NCI-H2196 treated with DMSO at 0.1 percent for 48 hours (cell line): ENCODE measurements around the gene MEP1A.
"Not testable (repeated sequence)": the region's sequence is repeated elsewhere in the genome, so short reads cannot be mapped to it uniquely, and the experiment has no call there.

ENCODE experiments used
- DNase-seq: peaks from one replicate; lab custom pipeline; 2025; ENCODE audit not compliant: unreplicated experiment; lab: John Stamatoyannopoulos, UW

MEP1A gene

GRCh38 chr6:46793138-46793537, at the start of gene MEP1A:
Gene MEP1A, plus strand, starts transcription at chr6:46793389. Its CDS starts 10 bp downstream, at chr6:46793399.
- no peak for DNase-seq

DNA sequence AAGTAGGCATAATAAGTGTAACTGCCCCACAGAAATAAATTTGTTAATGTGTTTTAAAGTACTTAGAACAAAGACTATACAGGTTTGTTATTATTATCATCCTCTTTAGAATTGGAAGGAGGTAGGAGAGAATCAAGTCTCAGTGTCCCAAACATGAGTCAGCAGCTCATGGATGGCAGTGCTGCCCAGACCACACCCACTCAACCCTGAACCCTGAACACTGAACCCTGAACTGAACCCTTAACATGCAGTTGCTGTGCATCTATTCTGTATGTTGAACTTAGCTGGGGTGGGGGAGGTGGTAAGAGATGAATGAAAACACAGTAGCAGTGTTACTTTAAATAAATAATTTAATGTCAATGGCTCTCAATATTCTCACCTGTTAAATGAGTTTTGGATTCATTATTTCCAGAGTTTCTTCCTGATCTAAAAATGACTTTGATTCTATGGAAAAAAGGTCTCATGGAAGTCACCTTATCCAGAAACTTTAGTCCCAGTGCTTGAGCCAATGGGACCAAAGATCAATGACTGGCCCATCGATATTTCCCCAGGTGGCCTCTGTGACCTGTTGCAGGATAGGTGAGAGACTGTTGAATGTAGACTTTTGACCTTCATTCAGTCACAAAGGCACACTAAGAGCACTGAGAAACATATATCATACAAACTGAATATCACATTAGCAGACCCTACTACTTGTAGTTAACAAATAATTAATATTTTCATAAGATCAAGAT, 49.6 kb upstream of the MEP1A start:
- DNase-seq, result no peak

DNA sequence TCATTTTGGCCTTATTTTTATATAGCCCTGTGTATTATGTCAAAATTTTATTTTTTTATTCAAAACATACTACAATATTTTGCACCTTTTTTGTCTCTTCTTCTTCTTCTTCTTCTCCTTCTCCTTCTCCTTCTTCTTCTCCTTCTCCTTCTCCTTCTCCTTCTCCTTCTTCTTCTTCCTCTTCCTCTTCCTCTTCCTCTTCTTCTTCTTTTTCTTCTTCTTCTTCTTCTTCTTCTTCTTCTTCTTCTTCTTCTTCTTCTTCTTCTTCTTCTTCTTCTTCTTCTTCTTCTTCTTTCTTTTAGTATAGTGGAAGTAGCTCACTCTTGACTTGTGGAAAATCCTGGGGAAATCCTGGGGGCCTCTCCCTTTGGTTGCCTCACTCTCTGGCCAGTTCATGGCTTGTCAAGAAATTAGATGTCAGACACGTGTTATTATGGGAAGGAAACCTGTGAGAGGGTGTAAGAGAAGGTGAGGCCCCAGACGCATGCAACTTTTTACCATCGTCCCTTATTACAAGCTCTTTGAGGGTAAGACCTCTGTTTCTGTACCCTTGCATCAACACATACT, 48.9 kb upstream of the MEP1A start:
- not testable (repeated sequence) for DNase-seq

- DNase-seq, result no peak
Observed at GRCh38 chr6:46745973-46746372, 47.2 kb upstream of the MEP1A start.

GRCh38 chr6:46746696-46747095, 46.5 kb upstream of the MEP1A start, which contains the start of gene ANKRD66:
Gene ANKRD66, plus strand, starts transcription at chr6:46746933. Its CDS starts 5,016 bp downstream, at chr6:46751949.
- no peak for DNase-seq

DNA sequence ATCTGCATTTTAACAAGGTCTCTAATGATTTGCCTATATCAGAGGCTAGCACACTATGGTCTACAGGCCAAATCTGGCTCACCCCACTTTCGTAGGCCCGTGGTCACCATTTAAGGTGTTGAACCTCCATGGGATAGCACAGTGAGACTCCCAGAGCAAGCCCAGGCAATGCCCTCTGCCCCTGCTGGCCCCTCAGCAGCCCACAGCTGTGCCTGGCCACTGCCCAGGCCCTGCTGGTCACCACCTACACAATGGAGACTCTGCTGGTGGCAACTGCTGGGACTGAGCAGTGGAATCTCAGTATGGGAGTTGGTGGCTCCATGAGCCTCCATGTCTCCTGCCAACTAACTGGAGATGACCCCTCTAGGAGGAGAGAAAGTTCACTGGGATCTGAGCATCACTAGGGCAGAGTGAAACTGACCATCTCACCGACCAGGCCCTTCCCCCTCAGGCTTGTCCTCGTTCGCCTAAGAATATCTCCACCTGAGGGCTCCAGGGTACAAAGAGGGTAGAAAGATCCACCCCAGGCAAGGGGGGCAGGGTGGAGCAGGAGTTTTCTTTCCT, 44.2 kb upstream of the MEP1A start:
- no peak for DNase-seq

- DNase-seq, result no peak
Observed at GRCh38 chr6:46749731-46750130, 43.5 kb upstream of the MEP1A start.

DNA sequence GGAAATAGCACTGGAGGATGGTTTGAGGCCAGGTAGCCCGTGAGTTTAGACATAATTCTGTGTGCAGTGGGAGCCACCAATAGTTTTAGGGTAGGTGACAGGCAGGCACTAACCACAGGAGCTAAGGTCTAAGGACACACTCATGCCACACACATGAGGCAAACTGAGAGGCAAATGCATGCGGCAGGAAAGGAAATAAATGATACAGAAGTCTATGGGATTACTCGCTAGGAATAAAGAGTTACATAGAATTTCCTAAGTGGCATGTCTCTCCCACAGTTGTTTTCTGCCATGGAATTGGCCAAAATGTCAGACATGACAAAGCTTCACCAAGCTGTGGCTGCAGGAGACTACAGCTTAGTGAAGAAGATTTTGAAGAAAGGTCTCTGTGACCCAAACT, 41.5 kb upstream of the MEP1A start:
- DNase-seq, result no peak

GRCh38 chr6:46755865-46756264, 37.3 kb upstream of the MEP1A start:
- DNase-seq, result no peak

DNA sequence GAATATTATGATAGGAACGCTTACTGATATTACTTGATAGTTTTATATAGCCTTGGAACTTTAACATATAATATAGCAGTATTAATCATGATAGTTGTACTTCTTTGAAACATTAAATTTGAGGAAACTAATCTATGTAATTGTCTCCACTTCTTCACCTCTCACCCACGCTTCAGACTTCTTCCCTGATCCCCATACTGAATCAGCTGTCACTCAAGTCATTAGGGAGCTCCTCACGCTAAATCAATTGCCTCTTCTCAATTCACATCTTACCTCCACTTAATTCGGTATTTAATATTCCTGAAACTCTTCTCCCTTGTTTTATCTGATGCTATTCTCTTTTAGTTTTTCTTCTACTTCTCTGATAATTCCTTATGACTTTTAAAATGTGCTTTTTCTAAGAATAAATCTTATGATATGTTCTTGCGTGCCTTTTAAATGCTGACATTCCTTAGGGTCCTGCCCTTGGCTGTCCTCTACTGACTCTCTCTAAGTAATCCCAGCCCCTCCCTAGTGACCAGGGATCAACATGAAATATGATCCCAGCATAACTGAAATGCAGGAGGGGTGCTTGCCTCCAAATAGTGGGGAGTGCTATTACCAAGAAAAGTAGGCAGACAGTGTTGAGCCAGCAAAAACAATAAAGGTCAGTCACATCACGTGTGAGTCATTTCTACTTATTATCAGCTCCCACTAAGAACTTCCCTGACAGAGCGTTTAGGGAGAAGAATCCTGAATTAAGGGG, 36.5 kb upstream of the MEP1A start:
- DNase-seq, result no peak

- DNase-seq, result no peak
Observed at GRCh38 chr6:46757214-46757596, 36.0 kb upstream of the MEP1A start.

GRCh38 chr6:46758960-46759753, 34.0 kb upstream of the MEP1A start:
- no peak for DNase-seq

- no peak for DNase-seq
Observed at GRCh38 chr6:46760925-46761324, 32.3 kb upstream of the MEP1A start.

GRCh38 chr6:46763466-46763865, 29.7 kb upstream of the MEP1A start:
- DNase-seq, result no peak

GRCh38 chr6:46764280-46764679, 28.9 kb upstream of the MEP1A start:
- DNase-seq, result not testable (repeated sequence)

- DNase-seq, result no peak
Observed at GRCh38 chr6:46764961-46765360, 28.2 kb upstream of the MEP1A start.

- no peak for DNase-seq
Observed at GRCh38 chr6:46772016-46772415, 21.2 kb upstream of the MEP1A start.

- DNase-seq, result no peak
Observed at GRCh38 chr6:46772762-46773161, 20.4 kb upstream of the MEP1A start.

GRCh38 chr6:46773201-46773855, 19.9 kb upstream of the MEP1A start:
- no peak for DNase-seq

- DNase-seq, result not testable (repeated sequence)
Observed at GRCh38 chr6:46774736-46775135, 18.5 kb upstream of the MEP1A start.
